ENCODE results near the gene THEMIS.

THEMIS gene

GRCh38 chr6:127859956-127860355, 40.9 kb downstream of the THEMIS start:
- TF ChIP-seq, protein P1, sequence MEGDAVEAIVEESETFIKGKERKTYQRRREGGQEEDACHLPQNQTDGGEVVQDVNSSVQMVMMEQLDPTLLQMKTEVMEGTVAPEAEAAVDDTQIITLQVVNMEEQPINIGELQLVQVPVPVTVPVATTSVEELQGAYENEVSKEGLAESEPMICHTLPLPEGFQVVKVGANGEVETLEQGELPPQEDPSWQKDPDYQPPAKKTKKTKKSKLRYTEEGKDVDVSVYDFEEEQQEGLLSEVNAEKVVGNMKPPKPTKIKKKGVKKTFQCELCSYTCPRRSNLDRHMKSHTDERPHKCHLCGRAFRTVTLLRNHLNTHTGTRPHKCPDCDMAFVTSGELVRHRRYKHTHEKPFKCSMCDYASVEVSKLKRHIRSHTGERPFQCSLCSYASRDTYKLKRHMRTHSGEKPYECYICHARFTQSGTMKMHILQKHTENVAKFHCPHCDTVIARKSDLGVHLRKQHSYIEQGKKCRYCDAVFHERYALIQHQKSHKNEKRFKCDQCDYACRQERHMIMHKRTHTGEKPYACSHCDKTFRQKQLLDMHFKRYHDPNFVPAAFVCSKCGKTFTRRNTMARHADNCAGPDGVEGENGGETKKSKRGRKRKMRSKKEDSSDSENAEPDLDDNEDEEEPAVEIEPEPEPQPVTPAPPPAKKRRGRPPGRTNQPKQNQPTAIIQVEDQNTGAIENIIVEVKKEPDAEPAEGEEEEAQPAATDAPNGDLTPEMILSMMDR (IDR thresholded peaks at IDR 0.05; ENCODE audit: extremely low read depth, missing control alignments) = no peak
- no peak for DNase-seq (ENCODE audit: low spot score)

DNA sequence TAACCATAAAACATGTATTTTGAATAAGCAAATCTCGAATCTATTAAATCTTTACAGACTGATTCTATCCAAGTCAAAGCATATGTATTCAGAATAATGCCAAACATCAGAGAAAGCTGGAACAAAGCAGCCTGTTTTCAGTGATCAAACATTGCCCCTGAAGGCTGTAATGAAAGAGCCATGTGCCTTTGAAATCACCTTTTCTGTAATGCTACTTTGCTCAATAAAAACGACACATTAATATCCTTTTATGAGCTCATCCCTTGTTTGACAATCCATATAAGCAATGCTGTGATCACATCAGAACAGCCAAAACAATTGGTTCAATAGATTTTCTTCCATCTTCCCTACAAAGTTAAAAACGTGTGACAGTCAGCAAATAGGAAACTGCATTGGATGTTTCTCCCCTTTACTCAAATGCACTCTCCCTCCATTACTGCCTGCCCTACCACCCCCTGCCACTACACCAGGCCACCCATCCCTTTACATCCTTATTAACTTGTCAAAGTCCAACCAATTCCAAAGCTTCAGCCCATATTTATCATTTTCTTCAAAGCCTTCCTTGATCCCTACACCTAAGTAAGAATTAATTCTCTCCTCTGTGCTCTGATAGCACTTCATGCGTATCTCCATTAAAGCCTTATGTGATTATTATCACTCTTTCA, 42.0 kb downstream of the THEMIS start:
- DNase-seq (ENCODE audit: low spot score) = no peak
- TF ChIP-seq, protein P1 (IDR thresholded peaks at IDR 0.05; ENCODE audit: extremely low read depth, missing control alignments) = no peak

- no peak for DNase-seq (ENCODE audit: low spot score)
- TF ChIP-seq, protein P1 (IDR thresholded peaks at IDR 0.05; ENCODE audit: extremely low read depth, missing control alignments) = no peak
Measured at GRCh38 chr6:127857051-127857637, 43.7 kb downstream of the THEMIS start.

GRCh38 chr6:127855542-127856159, 45.2 kb downstream of the THEMIS start:
- TF ChIP-seq, protein P1 (IDR thresholded peaks at IDR 0.05; ENCODE audit: extremely low read depth, missing control alignments) = peak; percentile 16
- no peak for DNase-seq (ENCODE audit: low spot score)

GRCh38 chr6:127854009-127854408, 46.8 kb downstream of the THEMIS start:
- TF ChIP-seq, protein P1 (IDR thresholded peaks at IDR 0.05; ENCODE audit: extremely low read depth, missing control alignments) = no peak

DNA sequence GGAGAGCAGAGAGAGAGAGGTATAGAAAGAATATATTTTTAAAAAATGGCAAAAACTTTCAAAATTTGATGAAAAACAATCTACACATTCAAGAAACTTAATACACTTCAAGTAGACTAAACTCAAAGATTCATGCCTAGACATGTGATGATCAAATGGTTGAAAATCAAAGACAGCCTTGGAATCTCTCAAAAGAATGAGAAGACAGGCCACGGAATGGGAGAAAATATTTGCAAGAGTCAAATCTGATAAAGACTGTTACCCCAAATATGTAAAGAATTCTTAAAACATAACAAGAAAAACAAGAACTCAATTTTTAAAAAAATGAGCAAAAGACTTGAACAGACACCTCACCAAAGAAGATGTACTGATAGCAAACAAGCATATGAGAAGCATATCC, 49.7 kb downstream of the THEMIS start:
- DNase-seq (ENCODE audit: low spot score) = no peak
- TF ChIP-seq, protein P1 (IDR thresholded peaks at IDR 0.05; ENCODE audit: extremely low read depth, missing control alignments) = no peak

More at GRCh38 chr6:127854009-127854408, 46.8 kb downstream of the THEMIS start:
- DNase-seq (ENCODE audit: low spot score) = no peak

- TF ChIP-seq, protein P1 (IDR thresholded peaks at IDR 0.05; ENCODE audit: extremely low read depth, missing control alignments) = no peak
- DNase-seq (ENCODE audit: low spot score) = no peak
Measured at GRCh38 chr6:127845242-127845641, 55.6 kb downstream of the THEMIS start.
